Inflammatory macrophage (primary cell): ENCODE measurements around the gene RFX3.
"Not testable (repeated sequence)": the region's sequence is repeated elsewhere in the genome, so short reads cannot be mapped to it uniquely, and the experiment has no call there.

Experiments used
- DNase-seq, 2 donors: peaks; one replicate each; pipeline ENCODE4 v3.0.0-alpha.2; 2020 to 2022

Gene RFX3

GRCh38 chr9:3342159-3342777 is 183.5 kb downstream of the RFX3 start:
- DNase-seq, result peak; percentile 42 to 46

DNA sequence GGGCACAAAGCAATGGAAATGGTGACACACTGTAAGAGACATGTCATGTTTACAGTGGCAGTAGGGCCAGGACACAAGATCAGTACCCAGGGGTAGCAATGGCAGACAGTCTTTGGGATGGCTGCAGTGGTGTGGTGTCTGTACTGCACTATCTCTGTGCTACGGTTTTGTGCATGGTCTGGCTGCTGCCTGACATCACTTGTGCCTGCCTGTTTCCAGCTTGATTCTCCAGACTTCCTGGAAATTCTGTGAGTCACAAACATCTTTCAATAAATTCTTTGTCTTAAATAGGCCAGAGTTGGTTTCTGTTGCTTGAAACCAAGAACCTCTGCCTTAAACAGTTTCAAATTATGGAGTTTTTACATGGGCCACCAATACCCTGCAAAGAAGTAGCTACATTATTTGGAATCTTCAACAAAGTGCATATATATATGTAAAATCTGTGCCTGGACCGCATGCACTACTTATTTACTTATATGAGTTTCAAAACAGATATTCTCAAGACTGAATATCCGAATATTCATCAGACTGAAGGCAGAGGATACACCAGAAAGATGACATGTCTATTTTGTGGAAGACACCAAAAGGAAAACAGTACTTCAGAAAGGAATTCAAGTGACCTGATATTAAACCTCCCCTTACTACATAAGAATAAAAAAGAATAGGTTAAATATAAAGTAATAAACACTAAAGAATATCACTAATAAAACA is 188.1 kb downstream of the RFX3 start:
- DNase-seq, result peak in 1 of 2 donors; percentile 1

DNA sequence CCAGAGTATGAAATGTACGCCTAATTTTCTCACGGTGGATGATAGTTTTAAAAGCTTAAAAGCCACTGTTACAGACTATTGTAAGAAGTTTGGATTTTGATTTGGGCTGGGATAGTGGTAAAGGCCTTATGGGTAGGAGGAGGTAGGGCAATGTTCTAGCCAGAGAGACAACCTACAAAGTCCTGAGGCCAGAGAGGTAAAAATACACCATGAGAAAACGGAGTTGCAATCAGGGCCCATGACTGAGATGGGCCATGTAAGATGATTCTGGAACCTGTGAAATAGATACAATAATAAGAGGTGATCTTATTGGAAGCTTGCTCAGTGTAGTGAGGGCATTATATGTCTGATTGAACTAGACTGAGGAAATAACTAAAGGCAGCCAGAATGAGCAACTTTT is 188.8 kb downstream of the RFX3 start:
- no peak for DNase-seq

DNA sequence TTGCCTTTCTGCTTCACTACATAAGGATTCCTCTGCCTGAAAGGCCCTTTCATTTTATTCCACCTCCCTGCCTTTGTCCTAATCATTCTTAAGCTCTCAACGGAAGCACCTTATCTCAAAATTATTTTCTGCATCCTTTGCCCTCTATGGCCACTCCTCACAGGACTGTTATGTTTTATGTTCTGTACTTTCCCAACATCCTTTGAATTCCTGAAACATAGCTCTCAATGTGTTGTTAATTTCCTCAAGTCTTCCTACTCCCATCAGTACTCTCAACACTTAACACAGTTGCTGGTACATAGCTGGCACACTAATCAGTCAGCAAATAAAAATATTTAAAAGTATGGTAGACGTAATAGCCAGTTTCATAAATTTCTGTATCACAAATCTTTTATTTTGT is 193.0 kb downstream of the RFX3 start:
- no peak for DNase-seq

GRCh38 chr9:3331801-3332200 is 194.0 kb downstream of the RFX3 start:
- DNase-seq, result peak; percentile 21 to 23

DNA sequence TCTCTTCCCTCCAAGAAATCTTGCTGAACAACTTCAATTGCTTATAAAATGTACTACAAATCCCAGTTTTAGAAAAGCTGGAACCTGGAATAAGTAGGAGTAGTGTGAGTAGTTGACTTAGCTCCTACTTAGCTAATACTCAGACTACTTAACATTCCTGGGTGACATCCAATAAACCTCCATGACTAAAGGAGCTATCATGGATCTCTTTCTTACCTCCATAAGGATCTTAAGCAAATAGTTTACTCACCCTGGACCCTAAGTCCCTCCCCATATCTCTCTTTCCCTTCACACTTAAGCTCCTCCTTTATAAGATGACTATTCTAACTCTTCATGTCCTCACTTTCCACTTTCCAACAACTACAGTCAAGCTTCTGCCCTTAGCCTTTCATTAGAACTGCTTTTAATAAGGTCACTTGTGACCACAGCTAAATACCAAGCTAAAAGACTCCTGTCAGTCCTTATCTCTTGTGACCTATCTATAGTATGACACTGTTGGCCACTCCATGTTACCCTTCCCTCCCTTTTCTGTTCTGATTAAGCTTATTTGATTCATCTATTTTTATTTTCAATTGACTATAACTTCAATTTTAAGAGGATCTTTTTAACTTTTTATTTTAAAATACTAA is 194.9 kb downstream of the RFX3 start:
- no peak for DNase-seq

DNA sequence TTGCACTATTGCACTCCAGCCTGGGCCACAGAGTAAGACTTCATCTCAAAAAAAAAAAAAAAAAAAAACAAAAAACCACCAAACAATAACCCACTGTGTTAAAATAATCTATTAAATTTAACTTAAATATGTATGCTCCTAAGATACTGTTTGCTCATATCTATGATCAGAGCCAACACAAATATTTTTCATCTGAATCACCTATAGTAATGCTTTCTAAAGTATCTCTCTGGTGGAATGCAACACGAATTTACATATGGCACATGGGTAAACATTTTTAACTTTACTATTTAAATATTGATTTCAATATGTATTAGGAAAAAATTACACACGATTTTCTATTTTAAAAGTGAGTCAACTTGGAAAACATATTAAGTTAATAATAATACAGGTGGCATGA is 196.4 kb downstream of the RFX3 start:
- no peak for DNase-seq

GRCh38 chr9:3323714-3324113 is 202.1 kb downstream of the RFX3 start:
- no peak for DNase-seq

- no peak for DNase-seq
Observed at GRCh38 chr9:3321186-3321585, 204.6 kb downstream of the RFX3 start.

DNA sequence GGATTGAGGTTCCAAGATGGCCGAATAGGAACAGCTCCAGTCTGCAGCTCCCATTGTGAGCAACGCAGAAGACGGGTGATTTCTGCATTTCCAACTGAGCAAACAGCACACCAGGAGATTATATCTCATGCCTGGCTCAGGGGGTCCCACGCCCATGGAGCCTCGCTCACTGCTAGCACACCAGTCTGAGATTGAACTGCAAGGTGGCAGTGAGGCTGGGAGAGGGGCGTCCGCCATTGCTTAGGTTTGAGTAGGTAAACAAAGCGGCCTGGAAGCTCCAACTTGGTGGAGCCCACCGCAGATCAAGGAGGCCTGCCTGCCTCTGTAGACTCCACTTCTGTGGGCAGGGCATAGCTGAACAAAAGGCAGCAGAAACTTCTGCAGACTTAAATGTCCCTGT is 213.2 kb downstream of the RFX3 start:
- DNase-seq, result not testable (repeated sequence)

- DNase-seq, result no peak
Observed at GRCh38 chr9:3308609-3309008, 217.2 kb downstream of the RFX3 start.

DNA sequence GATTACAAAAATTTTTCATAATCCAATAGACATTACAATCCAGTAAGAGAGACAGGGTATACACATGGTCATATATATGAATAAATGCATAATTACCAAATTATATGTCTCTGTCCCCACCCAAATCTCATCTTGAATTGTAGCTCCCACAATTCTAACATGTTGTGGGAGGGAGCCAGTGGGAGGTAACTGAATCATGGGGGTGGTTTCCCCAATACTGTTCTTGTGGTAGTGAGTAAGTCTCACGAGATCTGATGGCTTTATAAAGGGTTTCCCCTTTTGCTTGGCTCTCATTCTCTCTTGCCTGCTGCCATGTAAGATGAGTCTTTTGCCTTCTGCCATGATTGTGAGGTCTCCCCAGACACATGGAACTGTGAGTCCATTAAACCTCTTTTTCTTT is 221.4 kb downstream of the RFX3 start:
- DNase-seq, result peak in 1 of 2 donors; percentile 6

DNA sequence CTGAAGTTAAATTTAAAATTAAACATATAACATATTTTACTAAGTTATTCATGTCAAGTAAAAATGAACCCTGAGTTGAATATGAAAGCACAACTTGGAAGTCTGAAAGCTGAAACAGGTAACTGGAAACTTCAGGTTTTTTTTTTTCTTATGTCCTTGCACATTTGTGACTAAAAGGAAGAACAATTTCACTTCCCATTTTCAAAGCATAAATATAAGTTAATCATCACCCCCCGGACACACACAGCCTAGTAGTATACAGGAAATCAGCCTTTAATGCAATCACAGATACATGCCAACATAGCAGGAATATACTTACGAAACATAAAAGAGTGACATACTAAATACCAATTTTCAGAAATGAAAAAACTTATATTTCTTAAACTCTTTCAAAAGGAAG is 225.9 kb downstream of the RFX3 start:
- peak; percentile 55 to 88 for DNase-seq

GRCh38 chr9:3296536-3296935 is 229.3 kb downstream of the RFX3 start:
- no peak for DNase-seq

DNA sequence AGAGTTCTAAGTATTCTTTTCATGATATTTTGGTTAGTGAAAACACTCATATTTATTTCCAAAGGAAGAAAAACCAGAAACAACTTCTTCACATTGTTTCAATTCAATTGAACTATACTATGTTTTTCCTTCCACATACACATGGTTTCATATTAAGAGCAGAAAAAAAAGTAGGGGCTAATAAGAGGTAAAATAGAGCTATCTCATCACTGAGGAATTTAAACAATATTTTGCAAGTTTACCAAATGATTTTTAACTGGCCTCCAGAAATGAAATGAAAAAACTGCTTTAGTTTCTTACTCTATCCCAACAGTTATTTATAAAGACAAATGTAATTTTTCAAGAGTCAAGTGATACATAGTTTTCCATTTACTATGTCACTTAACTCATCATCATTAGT is 233.5 kb downstream of the RFX3 start:
- DNase-seq, result no peak

DNA sequence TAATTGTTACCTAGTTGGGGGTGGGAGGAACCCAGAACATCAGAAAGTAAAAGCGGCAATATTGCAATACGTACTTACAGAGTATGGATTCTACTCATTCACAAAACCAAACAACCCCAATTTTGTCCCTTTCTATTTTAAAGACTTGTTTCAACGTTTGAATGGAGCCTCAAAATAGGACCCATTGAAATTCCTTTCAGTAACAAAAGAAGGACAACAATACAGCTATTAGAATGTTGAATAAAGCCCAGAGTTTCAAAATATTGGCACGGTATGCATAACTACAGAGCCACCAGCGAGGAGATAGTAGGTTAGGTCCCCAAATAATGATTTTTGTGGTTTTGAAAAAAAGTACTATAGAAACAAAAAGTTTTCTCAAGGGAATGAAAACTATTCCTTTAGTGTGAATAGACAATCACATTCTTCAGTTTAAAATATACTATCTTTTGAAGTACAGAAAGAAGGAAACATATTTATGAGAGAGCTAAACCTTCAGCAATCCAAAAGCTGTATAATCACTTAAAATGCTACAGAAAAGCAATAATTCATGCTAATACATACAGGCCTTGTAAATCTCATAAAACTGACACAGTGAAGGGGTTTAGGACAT is 235.5 kb downstream of the RFX3 start:
- no peak for DNase-seq

DNA sequence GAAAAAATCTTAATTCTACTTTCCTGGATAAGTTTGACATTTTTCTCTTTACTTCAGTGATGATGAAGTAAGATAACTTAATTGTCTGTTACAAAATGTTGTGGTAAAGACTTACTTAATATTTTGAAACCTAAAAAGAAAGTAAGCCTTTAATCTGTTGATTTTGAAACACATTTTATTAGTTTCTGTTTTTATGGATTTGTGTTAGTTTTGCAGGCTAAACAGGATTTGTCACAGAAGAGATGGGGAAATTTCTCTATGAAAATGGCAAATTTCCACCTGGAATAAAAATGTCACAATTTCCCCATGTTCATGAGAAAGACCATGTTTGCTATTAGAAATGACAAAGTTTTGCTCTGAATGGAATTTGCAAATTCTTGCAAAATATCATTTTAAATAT is 237.1 kb downstream of the RFX3 start:
- peak in 1 of 2 donors; percentile 44 for DNase-seq

GRCh38 chr9:3285365-3286161 is 240.2 kb downstream of the RFX3 start:
- no peak for DNase-seq

GRCh38 chr9:3282365-3282764 is 243.4 kb downstream of the RFX3 start:
- DNase-seq, result no peak

DNA sequence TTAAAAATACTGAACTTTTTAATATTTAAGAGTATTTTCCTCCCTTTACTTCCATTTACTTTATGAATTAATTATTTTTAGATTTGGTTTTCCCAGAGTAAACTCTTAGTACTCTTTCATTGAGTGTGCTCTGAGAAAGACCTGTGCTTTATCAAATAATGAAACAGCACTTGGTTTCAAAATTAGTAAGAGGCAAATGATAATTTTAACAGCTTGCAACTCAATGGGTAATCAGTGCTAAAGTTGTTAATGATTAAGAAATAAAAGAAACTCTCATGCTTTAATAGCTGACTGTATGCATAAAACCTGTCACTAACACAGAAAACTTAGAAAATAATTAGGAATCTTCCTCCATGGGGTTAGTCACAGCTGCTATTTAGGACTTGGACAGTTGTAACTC is 244.4 kb downstream of the RFX3 start:
- DNase-seq, result no peak

DNA sequence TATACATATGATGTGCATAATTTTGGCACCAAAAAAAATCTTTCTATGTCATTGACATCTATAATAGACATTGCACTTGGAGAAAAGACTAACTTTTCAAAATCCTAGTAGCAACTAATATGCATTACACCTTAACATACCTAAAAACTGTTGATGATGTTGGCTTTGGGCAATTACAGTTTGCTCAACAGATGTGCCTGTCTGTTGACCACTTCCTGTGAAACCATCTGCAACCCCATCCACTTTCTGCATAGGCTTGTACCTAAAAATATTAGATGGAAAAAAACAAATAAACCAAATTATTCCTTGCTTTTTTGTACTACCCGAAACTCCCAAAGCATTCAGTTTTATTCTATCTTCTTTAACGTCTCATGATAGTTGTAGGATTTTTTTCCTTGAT is 248.6 kb downstream of the RFX3 start:
- DNase-seq, result no peak

DNA sequence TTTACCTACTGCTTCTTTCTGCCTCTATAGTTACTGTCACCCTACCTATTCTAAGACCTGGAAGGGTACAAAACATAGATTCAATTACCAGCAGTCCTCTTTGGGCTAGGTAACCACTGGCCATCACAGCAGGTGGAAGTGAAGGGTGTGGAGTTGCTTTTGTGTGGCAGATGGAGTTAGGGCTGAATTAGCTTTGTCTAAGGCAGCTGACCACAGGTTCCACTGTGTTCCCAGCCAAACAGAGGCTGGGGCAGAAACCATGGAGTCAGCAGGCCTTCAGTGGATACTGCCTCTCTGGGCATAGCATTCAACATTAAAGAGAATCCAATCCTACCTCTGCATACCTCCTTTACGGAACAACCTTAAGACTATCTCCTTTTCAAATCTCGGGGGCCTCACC is 254.2 kb downstream of the RFX3 start:
- no peak for DNase-seq

GRCh38 chr9:3271157-3271556 is 254.6 kb downstream of the RFX3 start:
- DNase-seq, result no peak
